GM12865 (cell line): ENCODE data around the gene SLC16A5.

Experiments used
- DNase-seq: peaks from one replicate; pipeline ENCODE4 v3.0.0; 2010; ENCODE audit warnings: low read depth
- H3K4me3 ChIP-seq: 2 replicates; pipeline ENCODE4 v1.5.1; 2011; ENCODE audit warnings: mild to moderate bottlenecking, low read depth, low read length, control low read depth
- CTCF ChIP-seq: IDR thresholded peaks from 2 replicates; pipeline ENCODE4 v1.5.1; 2011; ENCODE audit warnings: low read length, control low read depth, low read depth, inconsistent platforms; ENCODE audit not compliant: insufficient read depth; ENCODE audit errors: missing control alignments

Gene SLC16A5

GRCh38 chr17:75098861-75099260 is 11.1 kb downstream of the SLC16A5 start:
- no peak for TF ChIP-seq CTCF
- H3K4me3 ChIP-seq: no peak overlapping the region
- no peak for DNase-seq

- no peak overlapping the region for H3K4me3 ChIP-seq
- no peak for TF ChIP-seq CTCF
- DNase-seq: no peak
These were observed 12.3 kb downstream of the SLC16A5 start for GRCh38 chr17:75099881-75100595.

GRCh38 chr17:75102385-75102821 is 14.6 kb downstream of the SLC16A5 start:
- no peak overlapping the region for H3K4me3 ChIP-seq
- DNase-seq: no peak
- TF ChIP-seq CTCF: no peak

GRCh38 chr17:75103601-75104554 is 16.1 kb downstream of the SLC16A5 start:
- no peak overlapping the region for H3K4me3 ChIP-seq
- TF ChIP-seq CTCF: no peak
- DNase-seq: no peak

GRCh38 chr17:75105126-75106080 is 17.6 kb downstream of the SLC16A5 start:
- no peak overlapping the region for H3K4me3 ChIP-seq
- TF ChIP-seq CTCF: peak; percentile 77
- DNase-seq: peak; percentile 71

GRCh38 chr17:75108193-75108592 is 20.4 kb downstream of the SLC16A5 start:
- H3K4me3 ChIP-seq: no peak overlapping the region
- no peak for TF ChIP-seq CTCF
- no peak for DNase-seq
